B cell (primary cell): ENCODE results near the gene SH3D19. TPM values are rescaled to one million over a fixed set of nuclear protein-coding genes. Genes with fewer than 3 reads are reported as not detected.

Experiments used
- ATAC-seq: fragments of 200-7000 bp; cut with Tn5 transposase; one replicate; pipeline ENCODE4 v1.10.0; 2021; ENCODE audit warnings: low read depth, mild to moderate bottlenecking, moderate number of reproducible peaks, moderate library complexity
- CTCF ChIA-PET: fragments of 350-600 bp; sonication (Branson Sonifier 250); formaldehyde crosslinking; loops from one replicate; lab custom pipeline; 2021; ENCODE audit warnings: antibody characterized with exemption, inconsistent platforms; lab: Charles Lee
- POLR2A ChIA-PET: fragments of 350-600 bp; sonication (Branson Sonifier 250); formaldehyde crosslinking; loops from one replicate; lab custom pipeline; 2021; ENCODE audit warnings: antibody characterized with exemption; lab: Charles Lee
- DNase-seq: peaks from one replicate; pipeline ENCODE4 v3.0.0; 2013
- H2AFZ ChIP-seq: 2 replicates; pipeline ENCODE4 v1.6.1; 2012; ENCODE audit warnings: mild to moderate bottlenecking, low read depth, low read length; ENCODE audit not compliant: insufficient read depth, poor library complexity, severe bottlenecking
- H3K27ac ChIP-seq, 2 donors: 1 replicate in 1 of 2; 2 replicates in 1 of 2; pipeline ENCODE4 v1.5.1; 2012 to 2013; ENCODE audit warnings: low read length in 2 of 2, mild to moderate bottlenecking in 2 of 2, moderate library complexity in 1 of 2
- H3K27me3 ChIP-seq, 4 experiments: fragments of 200-600 bp in 1 of 4; sonication (generic) in 1 of 4; replicated peaks in 1 of 4; 1 replicate in 2 of 4; 2 replicates in 2 of 4; pipeline versions ENCODE4 v1.6.1 to v1.7.0; 2013 to 2016; ENCODE audit warnings: low read length in 3 of 4, mild to moderate bottlenecking in 2 of 4, mixed read lengths in 1 of 4, moderate library complexity in 1 of 4; ENCODE audit not compliant: insufficient read depth in 4 of 4, control insufficient read depth in 3 of 4; ENCODE audit errors: control extremely low read depth in 1 of 4
- H3K36me3 ChIP-seq, 2 experiments: replicated peaks in 1 of 2; 1 replicate in 1 of 2; 2 replicates in 1 of 2; pipeline versions ENCODE4 v1.6.1 to v1.7.1; 2013; ENCODE audit warnings: low read length in 1 of 2; ENCODE audit not compliant: insufficient read depth in 2 of 2, control insufficient read depth in 1 of 2; ENCODE audit errors: control extremely low read depth in 1 of 2, extremely low read depth in 1 of 2
- H3K4me1 ChIP-seq, 2 donors: fragments of 200-600 bp in 1 of 2; sonication (generic) in 1 of 2; 1 replicate in 1 of 2; 2 replicates in 1 of 2; pipeline versions ENCODE4 v1.5.1 to v1.6.1; 2013 to 2017; ENCODE audit warnings: low read length in 2 of 2; ENCODE audit not compliant: control insufficient read depth in 2 of 2, insufficient read depth in 2 of 2
- H3K4me2 ChIP-seq: replicated peaks from 2 replicates; pipeline ENCODE3; 2012; ENCODE audit warnings: mild to moderate bottlenecking, low read depth, low read length; ENCODE audit not compliant: poor library complexity, severe bottlenecking
- H3K4me3 ChIP-seq, 5 experiments: fragments of 200-600 bp in 1 of 5; sonication (generic) in 1 of 5; 1 replicate in 3 of 5; 2 replicates in 2 of 5; pipeline versions ENCODE4 v1.5.1 to v1.7.0; 2011 to 2016; ENCODE audit warnings: low read length in 4 of 5, mild to moderate bottlenecking in 4 of 5, low read depth in 2 of 5, control low read depth in 1 of 5, moderate library complexity in 1 of 5; ENCODE audit not compliant: insufficient read depth in 1 of 5; ENCODE audit errors: control extremely low read depth in 1 of 5, extremely low read depth in 1 of 5
- H3K79me2 ChIP-seq: fragments of 200-600 bp; sonication (generic); one replicate; pipeline ENCODE4 v1.6.0; 2016; ENCODE audit warnings: low read length; ENCODE audit not compliant: control insufficient read depth, insufficient read depth
- H3K9ac ChIP-seq: fragments of 200-600 bp; sonication (generic); 2 replicates; pipeline ENCODE4 v1.6.1; 2017; ENCODE audit warnings: mild to moderate bottlenecking, low read length, moderate library complexity
- H3K9me3 ChIP-seq, 3 donors: one replicate each; pipeline versions ENCODE4 v1.6.1 to v1.7.1; 2013; ENCODE audit warnings: low read length in 2 of 3; ENCODE audit not compliant: control insufficient read depth in 2 of 3, insufficient read depth in 1 of 3; ENCODE audit errors: control extremely low read depth in 1 of 3
- H4K20me1 ChIP-seq: 2 replicates; pipeline ENCODE4 v1.6.0; 2012; ENCODE audit warnings: mild to moderate bottlenecking, low read length; ENCODE audit not compliant: insufficient read depth, control insufficient read depth, poor library complexity, severe bottlenecking
- H3K27ac Mint-ChIP-seq: one replicate; pipeline ENCODE4 v1.8.0; 2021; ENCODE audit warnings: mixed read lengths
- H3K27me3 Mint-ChIP-seq: one replicate; pipeline ENCODE4 v1.8.0; 2021; ENCODE audit warnings: mixed read lengths
- H3K4me1 Mint-ChIP-seq: one replicate; pipeline ENCODE4 v1.8.0; 2021; ENCODE audit warnings: mixed read lengths
- H3K4me3 Mint-ChIP-seq: one replicate; pipeline ENCODE4 v1.8.0; 2021; ENCODE audit warnings: mixed read lengths
- H3K9me3 Mint-ChIP-seq: one replicate; pipeline ENCODE4 v1.8.0; 2022; ENCODE audit warnings: mixed read lengths; ENCODE audit not compliant: insufficient read depth
- CTCF ChIP-seq: fragments of 200-600 bp; IDR thresholded peaks from one replicate; pipeline ENCODE4 v1.8.0; 2022; ENCODE audit warnings: antibody characterized with exemption, mild to moderate bottlenecking
- EZH2 ChIP-seq: IDR thresholded peaks from 2 replicates; pipeline ENCODE4 v1.6.1; 2012; ENCODE audit warnings: borderline replicate concordance, low read depth, mild to moderate bottlenecking, moderate library complexity, low read length; ENCODE audit not compliant: insufficient read depth, poor library complexity, severe bottlenecking
- WGBS: methylation state at CpG from one replicate; pipeline ENCODE4 v1.1.5; 2013; ENCODE audit warnings: missing lambda C conversion rate; ENCODE audit not compliant: insufficient coverage; 5-methylcytosine and 5-hydroxymethylcytosine counted together
- intact Hi-C: fragments of 100-400 bp; cut with micrococcal nuclease; formaldehyde crosslinking; loops from one replicate; pipeline ENCODE4 v1.10.0; 2022
- polyA plus RNA-seq: library from polyadenylated mRNA; depleted of rRNA; stranded (reverse); fragments of >200 nt; gene quantifications from 2 replicates; pipeline ENCODE4 v1.2.3, GENCODE V29; 2012
- total RNA-seq, 2 donors: library from RNA; stranded (reverse); fragments of 120-200 nt in 1 of 2; gene quantifications; 1 replicate in 1 of 2; 2 replicates in 1 of 2; pipeline versions ENCODE4 v1.2.3 to v1.2.4, GENCODE V29; 2013 to 2022

SH3D19 gene
- total and polyA plus RNA-seq, 2 donors (not counting 1 experiment from before 2014, with no cell fraction given) = 0.01 TPM; not detected in 1

GRCh38 chr4:151206241-151207005, 119.0 kb downstream of the SH3D19 start:
- Mint-ChIP-seq H3K27me3 (no peaks in the 10 kb centered on the region), H3K9me3 (no peaks in the 10 kb centered on the region), H3K4me1 (no peaks in the 10 kb centered on the region), H3K4me3 (no peak overlapping the region), H3K27ac (no peak overlapping the region)
- Histone ChIP-seq H3K79me2 (no peaks in the 10 kb centered on the region), H3K4me3 (no peak overlapping the region), H2AFZ (no peak overlapping the region), H4K20me1 (no peaks in the 10 kb centered on the region), H3K9ac (no peak overlapping the region), H3K9me3 (no peaks in the 10 kb centered on the region), H3K4me1 (no peaks in the 10 kb centered on the region), H3K4me2 (no peak overlapping the region), H3K36me3 (no peaks in the 10 kb centered on the region), H3K27me3 (no peaks in the 10 kb centered on the region), H3K27ac (no peak overlapping the region)
- ChIA-PET CTCF (no interaction called here), POLR2A (no interaction called here)
- ATAC-seq (no peak), DNase-seq (no peak)
- WGBS = 35% methylated on average over 2 of the region's 3 CpGs
- intact Hi-C loops = no loop called here
- TF ChIP-seq EZH2 (no peak), CTCF (no peak)

- intact Hi-C loops = no loop called here
- Histone ChIP-seq H3K9me3 (no peaks in the 10 kb centered on the region), H3K27ac (no peak overlapping the region), H3K4me1 (no peaks in the 10 kb centered on the region), H2AFZ (no peak overlapping the region), H3K4me3 (no peak overlapping the region), H3K9ac (no peak overlapping the region), H3K4me2 (no peak overlapping the region), H3K79me2 (no peaks in the 10 kb centered on the region), H3K36me3 (no peaks in the 10 kb centered on the region), H4K20me1 (no peaks in the 10 kb centered on the region), H3K27me3 (no peaks in the 10 kb centered on the region)
- Mint-ChIP-seq H3K4me1 (no peaks in the 10 kb centered on the region), H3K9me3 (no peaks in the 10 kb centered on the region), H3K4me3 (no peak overlapping the region), H3K27me3 (no peaks in the 10 kb centered on the region), H3K27ac (no peak overlapping the region)
- DNase-seq = no peak
- TF ChIP-seq EZH2 (no peak), CTCF (no peak)
- ChIA-PET POLR2A (no interaction called here), CTCF (no interaction called here)
- no peak for ATAC-seq
- no CpG with 5 or more reads among the region's 1 CpG for WGBS
Measured at GRCh38 chr4:151205722-151206121, 119.7 kb downstream of the SH3D19 start.
